Suprapubic skin (tissue), 4 donors: ENCODE data around the gene TNFRSF13B. TPM values are rescaled to one million over a fixed set of nuclear protein-coding genes. Genes with fewer than 3 reads are reported as not detected.
"Not testable (repeated sequence)": the region's sequence is repeated elsewhere in the genome, so short reads cannot be mapped to it uniquely, and the experiment has no call there.

Experiments used
- DNase-seq, 2 donors: peaks; one replicate each; pipeline ENCODE4 v3.0.0-alpha.2; 2019; ENCODE audit warnings: low spot score in 2 of 2
- H3K27ac ChIP-seq: fragments of 200-600 bp; sonication (generic); one replicate; pipeline ENCODE4 v1.5.1; 2019
- H3K27me3 ChIP-seq: fragments of 200-600 bp; sonication (generic); one replicate; pipeline ENCODE4 v1.5.1; 2019
- H3K36me3 ChIP-seq: fragments of 200-600 bp; sonication (generic); one replicate; pipeline ENCODE4 v1.5.1; 2019
- H3K4me1 ChIP-seq: fragments of 200-600 bp; sonication (generic); one replicate; pipeline ENCODE4 v1.5.1; 2019
- H3K4me3 ChIP-seq: fragments of 200-600 bp; sonication (generic); one replicate; pipeline ENCODE4 v1.5.1; 2019; ENCODE audit warnings: mild to moderate bottlenecking
- H3K9me3 ChIP-seq: fragments of 200-600 bp; sonication (generic); one replicate; pipeline ENCODE4 v1.5.1; 2019
- CTCF ChIP-seq, 2 donors: fragments of 200-600 bp in 1 of 2; fragments of 450-650 bp in 1 of 2; sonication (generic) in 1 of 2; IDR thresholded peaks; one replicate each; pipeline ENCODE4 v1.5.1; 2016 to 2019; ENCODE audit warnings: antibody characterized with exemption in 2 of 2, mild to moderate bottlenecking in 1 of 2, moderate library complexity in 1 of 2
- EP300 ChIP-seq: sonication (generic); formaldehyde crosslinking; IDR thresholded peaks from one replicate; pipeline ENCODE4 v1.6.1; 2017; ENCODE audit warnings: antibody characterized with exemption
- POLR2A ChIP-seq, 2 donors: fragments of 450-650 bp; IDR thresholded peaks; one replicate each; pipeline ENCODE4 v1.6.1; 2017; ENCODE audit warnings: antibody characterized with exemption in 2 of 2, mild to moderate bottlenecking in 2 of 2, moderate library complexity in 2 of 2
- POLR2AphosphoS5 ChIP-seq, 3 donors: sonication (generic); formaldehyde crosslinking; IDR thresholded peaks; one replicate each; pipeline ENCODE4 v1.6.1; 2017; ENCODE audit warnings: antibody characterized with exemption in 3 of 3
- WGBS: methylation state at CpG from one replicate; pipeline ENCODE4 v1.1.5; 2018; 5-methylcytosine and 5-hydroxymethylcytosine counted together
- total RNA-seq, 4 donors: library from RNA; depleted of rRNA; stranded (reverse); fragments of >200 nt; gene quantifications; one replicate each; pipeline ENCODE4 v1.1.0, GENCODE V29; 2016

The TNFRSF13B gene
- total RNA-seq, 4 donors from 2014 or later: 3.8 TPM; not detected in 3

- Histone ChIP-seq H3K4me3 (no peak overlapping the region), H3K9me3 (no peaks in the 10 kb centered on the region), H3K4me1 (peaks cover 46% of the 10 kb centered on the region), H3K27ac (no peak overlapping the region), H3K36me3 (no peaks in the 10 kb centered on the region), H3K27me3 (no peaks in the 10 kb centered on the region)
- WGBS: 77% methylated on average over 7 of the region's 10 CpGs
- TF ChIP-seq CTCF (IDR thresholded peaks at IDR 0.05) (no peak), POLR2A (IDR thresholded peaks at IDR 0.05) (no peak)
- peak in 1 of 2 donors; percentile 49 for DNase-seq
Observed at GRCh38 chr17:17018612-17019429, 46.9 kb upstream of the TNFRSF13B start.

DNA sequence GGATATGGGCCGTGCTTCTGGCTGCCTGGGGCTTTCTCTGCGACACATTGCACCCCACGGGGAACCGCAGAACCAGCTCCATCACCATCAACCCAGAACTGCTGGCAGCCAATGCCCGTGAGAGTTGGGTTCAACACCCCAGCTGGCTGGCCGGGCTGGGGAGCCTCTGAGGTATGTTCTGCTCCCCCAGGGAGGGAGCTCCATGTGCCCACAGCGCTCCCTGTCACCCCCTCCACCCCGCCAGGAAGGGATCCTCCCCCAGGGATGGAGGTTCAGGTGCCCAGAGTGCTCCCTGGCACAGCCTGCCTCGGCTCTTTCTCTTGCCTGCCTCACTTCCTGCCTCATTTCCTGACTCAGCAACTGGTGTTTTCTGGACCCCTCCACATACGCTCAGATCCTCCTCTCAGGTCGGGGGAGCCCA is 46.1 kb upstream of the TNFRSF13B start:
- no peak overlapping the region for H3K4me3 ChIP-seq
- no peak overlapping the region for H3K27ac ChIP-seq
- 84% methylated on average over 11 of the region's 11 CpGs for WGBS
- H3K36me3 ChIP-seq: no peaks in the 10 kb centered on the region
- no peak for DNase-seq
- TF ChIP-seq EP300 (no peak), CTCF (IDR thresholded peaks at IDR 0.05) (no peak), POLR2AphosphoS5 (IDR thresholded peaks at IDR 0.05) (no peak), POLR2A (IDR thresholded peaks at IDR 0.05) (no peak)
- H3K9me3 ChIP-seq: no peaks in the 10 kb centered on the region
- peaks cover 46% of the 10 kb centered on the region for H3K4me1 ChIP-seq
- no peaks in the 10 kb centered on the region for H3K27me3 ChIP-seq

GRCh38 chr17:17017343-17018014 is 45.6 kb upstream of the TNFRSF13B start:
- DNase-seq: peak in 1 of 2 donors; percentile 50

GRCh38 chr17:17016199-17017197 is 44.6 kb upstream of the TNFRSF13B start:
- H3K27ac ChIP-seq, H3K27me3 ChIP-seq, H3K4me3 ChIP-seq, H3K9me3 ChIP-seq, H3K36me3 ChIP-seq: not testable (repeated sequence)
- H3K4me1 ChIP-seq: peaks cover 36% of the 10 kb centered on the region
- WGBS: 80% methylated on average over 8 of the region's 8 CpGs
- peak in 1 of 2 donors; percentile 22 for DNase-seq

More at GRCh38 chr17:17017343-17018014, 45.6 kb upstream of the TNFRSF13B start:
- Histone ChIP-seq H3K27ac (no peak overlapping the region), H3K27me3 (no peaks in the 10 kb centered on the region), H3K36me3 (no peaks in the 10 kb centered on the region), H3K9me3 (no peaks in the 10 kb centered on the region), H3K4me3 (no peak overlapping the region), H3K4me1 (peaks cover 46% of the 10 kb centered on the region)
- WGBS: 94% methylated on average over 8 of the region's 8 CpGs
- no peak for TF ChIP-seq EP300
- no peak for TF ChIP-seq POLR2AphosphoS5 (IDR thresholded peaks at IDR 0.05)
- TF ChIP-seq CTCF (IDR thresholded peaks at IDR 0.05): no peak
- no peak for TF ChIP-seq POLR2A (IDR thresholded peaks at IDR 0.05)

DNA sequence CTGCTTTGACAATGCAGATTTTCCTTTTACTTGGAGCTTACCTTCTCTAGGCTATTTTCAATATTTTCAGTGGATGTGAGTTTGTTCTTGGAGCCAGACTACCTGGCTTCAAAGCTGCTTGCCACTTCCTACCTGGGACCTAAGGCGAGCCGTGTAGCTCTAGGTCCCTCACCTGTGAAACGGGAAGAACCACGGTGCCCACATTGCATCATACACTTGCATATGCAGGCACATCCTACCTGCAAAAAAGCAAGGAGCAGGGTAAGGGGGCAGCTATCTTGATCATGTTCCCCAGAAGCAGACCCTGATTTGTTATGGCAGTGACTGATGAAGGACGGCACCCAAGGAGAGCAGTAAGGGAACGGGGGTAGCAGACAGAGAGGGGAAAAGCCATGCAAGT is 43.3 kb upstream of the TNFRSF13B start:
- Histone ChIP-seq H3K27ac (no peak overlapping the region), H3K4me1 (peaks cover 28% of the 10 kb centered on the region), H3K27me3 (no peaks in the 10 kb centered on the region), H3K4me3 (no peak overlapping the region), H3K9me3 (no peaks in the 10 kb centered on the region), H3K36me3 (no peaks in the 10 kb centered on the region)
- peak in 1 of 2 donors; percentile 38 for DNase-seq
- TF ChIP-seq POLR2A (IDR thresholded peaks at IDR 0.05) (no peak), POLR2AphosphoS5 (IDR thresholded peaks at IDR 0.05) (no peak), CTCF (IDR thresholded peaks at IDR 0.05) (no peak), EP300 (no peak)
- 63% methylated on average over 6 of the region's 6 CpGs for WGBS

DNA sequence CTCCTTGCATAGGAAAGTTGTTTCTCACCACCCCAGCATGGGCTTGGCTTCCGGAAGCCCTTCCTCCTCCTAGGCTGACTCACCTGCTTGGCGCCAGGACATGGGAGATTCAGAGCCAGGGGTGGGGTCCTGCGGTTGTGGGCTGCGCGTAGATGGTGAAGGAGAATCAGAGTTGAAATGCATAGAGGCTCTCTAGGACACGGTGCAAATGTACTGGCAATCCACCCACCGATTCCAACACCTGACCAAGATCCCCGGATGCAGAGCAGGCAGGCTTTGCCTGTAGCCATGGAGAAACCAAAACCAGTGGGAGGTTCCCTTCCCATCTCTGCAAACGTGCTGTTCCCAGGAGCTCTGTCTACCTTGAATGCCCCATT is 42.8 kb upstream of the TNFRSF13B start:
- not testable (repeated sequence) for DNase-seq, H3K36me3 ChIP-seq, H3K9me3 ChIP-seq, H3K4me3 ChIP-seq, H3K27me3 ChIP-seq, H3K27ac ChIP-seq
- 51% methylated on average over 9 of the region's 9 CpGs for WGBS
- peaks cover 31% of the 10 kb centered on the region for H3K4me1 ChIP-seq

GRCh38 chr17:17013828-17014747 is 42.2 kb upstream of the TNFRSF13B start:
- H3K4me3 ChIP-seq, H3K36me3 ChIP-seq, H3K27ac ChIP-seq, H3K27me3 ChIP-seq, H3K9me3 ChIP-seq: not testable (repeated sequence)
- DNase-seq: peak in 1 of 2 donors; percentile 52
- H3K4me1 ChIP-seq: peaks cover 37% of the 10 kb centered on the region
- 86% methylated on average over 3 of the region's 14 CpGs for WGBS
